Pancreas (tissue), 10 donors: ENCODE measurements around the gene PPFIBP1. TPM values are rescaled to one million over a fixed set of nuclear protein-coding genes. Genes with fewer than 3 reads are reported as not detected.
A peak's percentile ranks its signal among the peaks of the same experiment; 100 is the strongest.

ENCODE experiments used
- ATAC-seq, 4 donors: fragments of 200-7000 bp; cut with Tn5 transposase; one replicate each; pipeline versions ENCODE4 v1.8.0 to v1.9.1; 2020; ENCODE audit warnings: mild to moderate bottlenecking in 4 of 4, moderate library complexity in 4 of 4
- DNase-seq, 6 donors: peaks; one replicate each; pipeline ENCODE4 v3.0.0-alpha.2; 2020
- FAIRE-seq: peaks from 2 replicates; lab custom pipeline; 2012; peaks lifted over from hg19 to GRCh38; lab: Jason Lieb, UNC
- H3K27ac ChIP-seq, 4 donors: fragments of 200-600 bp; sonication (generic); 1 replicate in 3 of 4; 2 replicates in 1 of 4; pipeline versions ENCODE4 v1.5.0 to v1.8.0; 2020
- H3K27me3 ChIP-seq, 4 donors: fragments of 200-600 bp; one replicate each; pipeline ENCODE4 v1.8.0; 2021
- H3K36me3 ChIP-seq, 3 donors: fragments of 200-600 bp; sonication (generic) in 1 of 3; one replicate each; pipeline versions ENCODE4 v1.5.0 to v1.8.0; 2020 to 2021
- H3K4me1 ChIP-seq, 3 donors: fragments of 200-600 bp; one replicate each; pipeline ENCODE4 v1.8.0; 2021
- H3K4me3 ChIP-seq, 4 donors: fragments of 200-600 bp; sonication (generic) in 2 of 4; one replicate each; pipeline versions ENCODE4 v1.5.0 to v1.8.0; 2020 to 2021
- H3K9me3 ChIP-seq, 4 donors: fragments of 200-600 bp; one replicate each; pipeline ENCODE4 v1.8.0; 2021
- WGBS, 2 donors: extraction: QIAGEN DNeasy Blood & Tissue Kit; methylation state at CpG; one replicate each; pipeline ENCODE4 v1.1.7; 2013; 5-methylcytosine and 5-hydroxymethylcytosine counted together
- intact Hi-C, 3 donors: fragments of 100-400 bp; cut with DNase I; formaldehyde crosslinking; loops; one replicate each; pipeline versions ENCODE4 v1.11.1 to v1.14.2; 2022
- polyA plus RNA-seq, 2 donors: library from polyadenylated mRNA; stranded (reverse); fragments of 200-250 nt; gene quantifications; one replicate each; pipeline ENCODE4 v1.2.3, GENCODE V29; 2013
- total RNA-seq, 6 donors: library from RNA; stranded (reverse); fragmentation: NEBNext Ultra II Directional in 4 of 6; extraction: Animal tissue kit (Norgen Biotek cat#: 25700) in 4 of 6; gene quantifications; one replicate each; pipeline versions ENCODE4 v1.2.1 to v1.2.4, GENCODE V29; 2021 to 2023
- TF ChIP-seq, protein P1 (sequence below), 4 donors: fragments of 200-600 bp; sonication (generic) in 3 of 4; IDR thresholded peaks; one replicate each; pipeline versions ENCODE4 v1.5.0 to v1.8.0; 2021; ENCODE audit warnings: antibody characterized with exemption in 4 of 4
- donor health status: healthy with polysubstance abuse.
- donor health status: DM: no; HTN: no; CAD: no; lungs with moderate emphysema.
- donor health status: DM: no; HTN: no; CAD: no.
- donor health status: control.
- donor health status: control.
- donor health status: Bipolar disorder and iron deficiency.
- donor health status: DM: yes; HTN: yes; CAD: no.
- donor health status: DM: no; HTN: no; CAD: no.
- donor health status: DM: no; HTN: no; CAD: no.
- donor health status: DM: yes; HTN: yes; CAD: no.

The PPFIBP1 gene
- total and polyA plus RNA-seq, 8 donors: 12.1 to 50.3 (median 32.9) TPM

DNA sequence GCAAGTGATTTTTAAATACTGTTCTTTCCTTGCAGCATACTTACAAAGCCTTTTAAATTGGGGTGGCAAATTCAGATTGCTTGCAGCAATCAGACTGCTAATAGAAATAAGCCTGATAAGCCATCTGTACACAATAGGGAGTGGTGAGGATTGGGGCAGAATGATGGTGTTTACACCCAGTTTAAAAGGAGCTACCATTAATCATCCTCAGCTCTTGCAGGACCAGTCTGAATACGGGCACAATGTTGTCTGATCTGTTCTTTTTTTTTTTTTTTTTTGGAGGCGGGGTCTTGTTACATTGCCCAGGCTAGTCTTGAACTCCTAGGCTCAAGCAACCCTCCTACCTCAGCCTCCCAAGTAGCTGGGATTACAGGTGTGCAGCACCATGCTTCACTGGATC, 122.1 kb downstream of the PPFIBP1 start:
- H3K27me3 ChIP-seq: no peaks in the 10 kb centered on the region
- DNase-seq (no peak), FAIRE-seq (no peak), ATAC-seq (no peak)
- intact Hi-C loops: no loop called here
- 71 to 92% methylated on average over 2 of the region's 2 CpGs for WGBS, 2 donors
- peaks cover 0 to 11% (median 0%) of the 10 kb centered on the region in 3 donors for H3K36me3 ChIP-seq
- no peak overlapping the region for H3K4me3 ChIP-seq
- H3K9me3 ChIP-seq: no peaks in the 10 kb centered on the region
- H3K4me1 ChIP-seq: no peaks in the 10 kb centered on the region
- H3K27ac ChIP-seq: no peak overlapping the region
- TF ChIP-seq, protein P1, sequence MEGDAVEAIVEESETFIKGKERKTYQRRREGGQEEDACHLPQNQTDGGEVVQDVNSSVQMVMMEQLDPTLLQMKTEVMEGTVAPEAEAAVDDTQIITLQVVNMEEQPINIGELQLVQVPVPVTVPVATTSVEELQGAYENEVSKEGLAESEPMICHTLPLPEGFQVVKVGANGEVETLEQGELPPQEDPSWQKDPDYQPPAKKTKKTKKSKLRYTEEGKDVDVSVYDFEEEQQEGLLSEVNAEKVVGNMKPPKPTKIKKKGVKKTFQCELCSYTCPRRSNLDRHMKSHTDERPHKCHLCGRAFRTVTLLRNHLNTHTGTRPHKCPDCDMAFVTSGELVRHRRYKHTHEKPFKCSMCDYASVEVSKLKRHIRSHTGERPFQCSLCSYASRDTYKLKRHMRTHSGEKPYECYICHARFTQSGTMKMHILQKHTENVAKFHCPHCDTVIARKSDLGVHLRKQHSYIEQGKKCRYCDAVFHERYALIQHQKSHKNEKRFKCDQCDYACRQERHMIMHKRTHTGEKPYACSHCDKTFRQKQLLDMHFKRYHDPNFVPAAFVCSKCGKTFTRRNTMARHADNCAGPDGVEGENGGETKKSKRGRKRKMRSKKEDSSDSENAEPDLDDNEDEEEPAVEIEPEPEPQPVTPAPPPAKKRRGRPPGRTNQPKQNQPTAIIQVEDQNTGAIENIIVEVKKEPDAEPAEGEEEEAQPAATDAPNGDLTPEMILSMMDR (IDR thresholded peaks at IDR 0.05): no peak

DNA sequence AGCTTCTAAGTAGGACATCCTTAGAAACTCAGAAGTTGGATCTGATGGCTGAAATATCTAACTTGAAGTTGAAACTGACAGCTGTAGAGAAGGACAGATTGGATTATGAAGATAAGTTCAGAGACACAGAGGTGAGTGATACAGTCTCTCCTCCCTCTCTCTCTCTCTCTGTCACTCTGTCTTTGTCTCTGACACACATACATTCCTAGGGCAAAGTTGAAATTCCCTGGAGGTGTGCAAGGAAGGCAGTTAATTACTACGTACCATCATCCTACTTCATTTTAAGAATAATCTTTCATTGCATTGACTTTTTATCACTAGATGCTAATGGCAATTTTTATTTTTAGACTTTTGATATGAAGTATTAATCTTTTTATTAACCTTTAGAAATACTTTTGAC, 126.0 kb downstream of the PPFIBP1 start:
- intact Hi-C loops: loop anchor here in 1 of 3 donors (10.0 kb wide), 1 partner anchor 215 kb away; no protein-coding TSS in a partner anchor
- Histone ChIP-seq H3K27ac (no peak overlapping the region), H3K4me1 (no peaks in the 10 kb centered on the region), H3K4me3 (no peak overlapping the region), H3K9me3 (no peaks in the 10 kb centered on the region), H3K27me3 (no peaks in the 10 kb centered on the region), H3K36me3 (peaks cover 0 to 11% (median 0%) of the 10 kb centered on the region in 3 donors)
- DNase-seq (no peak), FAIRE-seq (no peak), ATAC-seq (no peak)
- TF ChIP-seq, protein P1 (IDR thresholded peaks at IDR 0.05): no peak
- WGBS, 2 donors: 93 to 95% methylated on average over 1 of the region's 1 CpG

DNA sequence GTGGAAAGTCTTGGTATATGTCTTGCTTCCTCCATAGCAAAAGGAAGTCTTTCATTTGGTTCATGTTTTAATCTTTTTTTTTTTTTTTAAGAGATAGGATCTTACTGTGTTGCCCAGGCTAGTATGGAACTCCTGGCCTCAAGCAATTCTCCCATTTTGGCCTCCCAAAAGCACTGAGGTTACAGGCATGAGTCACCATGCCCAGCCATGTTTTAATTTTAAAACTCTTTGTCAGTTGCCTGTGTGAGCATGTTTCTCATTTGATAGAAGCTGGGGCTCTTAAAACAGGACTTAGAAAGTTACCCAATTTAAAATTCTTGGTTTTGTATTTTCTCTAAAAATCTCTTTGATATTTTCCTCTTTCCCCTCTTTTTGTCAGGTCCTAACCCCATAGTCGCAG, 127.2 kb downstream of the PPFIBP1 start:
- intact Hi-C loops: loop anchor here in 1 of 3 donors (10.0 kb wide), 1 partner anchor 216 kb away; no protein-coding TSS in a partner anchor
- no peak for ATAC-seq
- WGBS, 2 donors: 88 to 92% methylated on average over 1 of the region's 1 CpG

DNA sequence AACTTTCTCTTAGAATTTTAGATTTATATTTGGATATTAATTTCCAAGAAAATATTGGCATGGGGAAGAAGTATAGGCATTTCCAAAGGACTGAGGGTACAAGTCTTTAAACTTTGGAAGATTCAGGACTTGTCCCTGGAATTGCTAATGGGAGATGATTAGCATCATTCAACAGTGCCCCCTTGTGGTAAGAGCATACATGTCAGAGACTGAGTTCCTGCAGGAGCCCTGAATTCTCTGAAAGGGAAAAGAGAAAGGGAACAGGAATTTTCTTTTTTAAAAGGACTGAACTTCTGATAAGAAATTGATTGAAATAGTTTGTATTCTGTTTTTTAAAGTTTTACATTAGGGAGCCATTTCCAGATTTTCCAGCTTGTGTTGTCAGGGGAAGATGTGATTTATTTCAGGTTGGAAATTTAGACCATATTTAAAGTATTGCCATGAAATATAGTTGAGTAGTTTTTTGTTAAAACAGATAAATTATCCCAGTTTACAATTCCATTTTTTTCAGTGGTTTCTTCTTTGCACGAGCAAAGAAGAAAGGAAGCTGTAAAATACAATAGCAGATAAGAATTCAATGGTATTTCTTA, 128.3 kb downstream of the PPFIBP1 start:
- peak; percentile 87 for FAIRE-seq

More for the DNA sequence above, 127.2 kb downstream of the PPFIBP1 start:
- TF ChIP-seq, protein P1 (IDR thresholded peaks at IDR 0.05): no peak
- Histone ChIP-seq H3K36me3 (peaks cover 0 to 14% (median 0%) of the 10 kb centered on the region in 3 donors), H3K4me1 (no peaks in the 10 kb centered on the region), H3K9me3 (no peaks in the 10 kb centered on the region), H3K27me3 (no peaks in the 10 kb centered on the region), H3K27ac (no peak overlapping the region), H3K4me3 (no peak overlapping the region)
- DNase-seq (no peak), FAIRE-seq (no peak)

More for the DNA sequence above, 128.3 kb downstream of the PPFIBP1 start:
- Histone ChIP-seq H3K27me3 (no peaks in the 10 kb centered on the region), H3K9me3 (no peaks in the 10 kb centered on the region), H3K27ac (no peak overlapping the region), H3K4me3 (no peak overlapping the region), H3K4me1 (no peaks in the 10 kb centered on the region), H3K36me3 (peaks cover 0 to 21% (median 0%) of the 10 kb centered on the region in 3 donors)
- WGBS, 2 donors: 31 to 33% methylated on average over 1 of the region's 1 CpG
- TF ChIP-seq, protein P1 (IDR thresholded peaks at IDR 0.05): peak; percentile 73 to 89 (median 82)
- peak; percentile 77 to 92 (median 86) for ATAC-seq
- intact Hi-C loops: loop anchor here in 1 of 3 donors (10.0 kb wide), 1 partner anchor 217 kb away; no protein-coding TSS in a partner anchor
- peak in 3 of 6 donors; percentile 32 to 60 (median 51) for DNase-seq
